HG02588 (cell line): ENCODE measurements around the gene CYRIA.

Source experiments
- ATAC-seq: cut with Tn5 transposase; IDR thresholded peaks from one replicate; pipeline ENCODE4 v1.9.1; 2021; ENCODE audit warnings: mild to moderate bottlenecking, moderate library complexity; ENCODE audit not compliant: unreplicated experiment

CYRIA gene

GRCh38 chr2:16633621-16634430 is 31.8 kb downstream of the CYRIA start:
- no peak for ATAC-seq

GRCh38 chr2:16632598-16632997 is 33.0 kb downstream of the CYRIA start:
- no peak for ATAC-seq

- no peak for ATAC-seq
Observed at GRCh38 chr2:16630463-16630862, 35.2 kb downstream of the CYRIA start.

- ATAC-seq = no peak
Observed at GRCh38 chr2:16629770-16630169, 35.9 kb downstream of the CYRIA start.

GRCh38 chr2:16629044-16629443 is 36.6 kb downstream of the CYRIA start:
- ATAC-seq = no peak

- ATAC-seq = no peak
Observed at GRCh38 chr2:16628314-16628713, 37.3 kb downstream of the CYRIA start.

GRCh38 chr2:16626997-16627605 is 38.5 kb downstream of the CYRIA start:
- no peak for ATAC-seq

- no peak for ATAC-seq
Observed at GRCh38 chr2:16626497-16626896, 39.1 kb downstream of the CYRIA start.

GRCh38 chr2:16625759-16626158 is 39.9 kb downstream of the CYRIA start:
- peak; percentile 59 for ATAC-seq

GRCh38 chr2:16625201-16625729 is 40.4 kb downstream of the CYRIA start:
- ATAC-seq = no peak

- no peak for ATAC-seq
Observed at GRCh38 chr2:16624436-16624780, 41.2 kb downstream of the CYRIA start.

- ATAC-seq = no peak
Observed at GRCh38 chr2:16623564-16624435, 41.8 kb downstream of the CYRIA start.

GRCh38 chr2:16623031-16623430 is 42.6 kb downstream of the CYRIA start:
- no peak for ATAC-seq

GRCh38 chr2:16622399-16622968 is 43.1 kb downstream of the CYRIA start:
- no peak for ATAC-seq

- no peak for ATAC-seq
Observed at GRCh38 chr2:16621316-16621715, 44.3 kb downstream of the CYRIA start.

GRCh38 chr2:16620590-16620989 is 45.0 kb downstream of the CYRIA start:
- no peak for ATAC-seq

- no peak for ATAC-seq
Observed at GRCh38 chr2:16619576-16620245, 45.9 kb downstream of the CYRIA start.

GRCh38 chr2:16617282-16618266 is 48.1 kb downstream of the CYRIA start:
- no peak for ATAC-seq
